ENCODE results near the gene PDGFRB.

- TF ChIP-seq CTCF (optimal IDR thresholded peaks at IDR 0.05 in 1 of 3, IDR thresholded peaks at IDR 0.05 in 1 of 3, conservative IDR thresholded peaks at IDR 0.05 in 1 of 3; ENCODE audit: extremely low read depth in 1 of 3, insufficient read depth in 2 of 3, low read length in 3 of 3): no peak
- TF ChIP-seq EZH2 (IDR thresholded peaks at IDR 0.05; ENCODE audit: low read length): no peak
Measured at GRCh38 chr5:150139334-150139733, 16.3 kb downstream of the PDGFRB start.
